ENCODE results near the gene ABHD11. TPM values are rescaled to one million over a fixed set of nuclear protein-coding genes. Genes with fewer than 3 reads are reported as not detected.
"Not testable (repeated sequence)": the region's sequence is repeated elsewhere in the genome, so short reads cannot be mapped to it uniquely, and the experiment has no call there.

Gene ABHD11
- total RNA-seq, 1 donor from 2014 or later: 11.7 TPM

GRCh38 chr7:73746378-73746777 is 7.8 kb upstream of the ABHD11 start:
- DNase-seq (ENCODE audit: low read depth): peak; percentile 43

DNA sequence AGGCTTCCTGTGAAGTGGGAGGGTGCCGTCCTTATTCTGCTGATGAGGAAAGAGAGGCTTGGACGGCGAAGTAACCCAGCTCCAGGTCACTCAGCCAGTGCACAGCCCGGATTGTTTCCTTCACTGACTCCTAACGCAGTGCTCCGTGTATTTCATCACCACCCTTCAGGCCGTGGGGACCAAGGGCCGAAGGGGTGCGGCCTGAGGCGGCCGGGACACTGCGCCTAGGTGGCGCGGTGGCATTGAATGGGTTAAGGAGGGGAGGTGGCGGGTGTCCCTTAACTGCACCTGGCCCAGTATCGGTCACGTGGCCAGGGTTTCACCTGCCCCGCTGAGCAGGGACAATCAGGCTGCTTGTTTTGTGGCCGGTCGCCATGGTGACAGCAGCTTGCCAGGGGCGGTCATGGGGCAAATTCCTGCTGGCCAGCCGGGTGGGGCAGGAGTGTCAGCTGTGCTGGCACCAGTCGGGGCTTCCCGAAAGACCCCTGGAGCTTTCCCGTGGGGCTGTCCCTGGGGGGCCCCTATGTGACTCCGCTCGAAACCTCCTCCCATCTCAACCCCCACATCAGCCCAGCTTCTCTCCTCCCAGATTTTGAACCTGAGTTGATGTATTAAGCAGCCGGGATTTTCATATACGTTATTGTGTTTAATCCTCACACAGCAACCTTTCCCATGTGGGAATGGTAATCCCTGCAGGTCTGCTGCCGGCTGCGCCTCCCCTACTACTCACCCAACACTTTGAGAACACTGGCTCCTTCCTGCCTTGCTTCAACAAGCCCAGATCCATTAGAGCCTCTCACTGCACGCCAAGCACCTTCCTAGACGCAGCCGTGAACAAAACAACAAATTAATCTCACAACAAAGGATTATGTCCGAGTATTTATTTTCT is 4.4 kb upstream of the ABHD11 start:
- peak; percentile 83 for DNase-seq (ENCODE audit: low read depth)

GRCh38 chr7:73742338-73742752 is 3.7 kb upstream of the ABHD11 start:
- no peak for DNase-seq (ENCODE audit: low read depth)

- peak; percentile 46 for DNase-seq (ENCODE audit: low read depth)
Measured at GRCh38 chr7:73741600-73741999, 3.0 kb upstream of the ABHD11 start.

DNA sequence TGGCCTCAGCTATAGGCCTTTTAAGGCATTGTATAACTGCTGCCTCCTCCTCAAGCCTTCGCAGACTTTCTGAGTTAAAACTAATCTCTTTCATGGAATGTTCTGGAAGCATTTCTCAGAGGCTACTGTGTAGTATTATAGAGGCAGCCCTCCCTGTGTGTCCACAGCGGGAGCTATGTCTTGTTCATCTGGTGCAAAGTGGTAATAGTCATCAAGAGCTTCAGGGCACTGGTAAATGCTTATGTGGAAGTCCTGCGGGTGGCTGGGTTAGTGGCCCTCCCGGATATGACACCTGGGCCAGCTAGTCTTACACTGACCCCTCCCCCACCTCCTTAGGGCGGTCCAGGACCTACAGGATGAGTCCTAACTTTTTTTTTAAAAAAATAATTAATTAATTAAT is 2.2 kb upstream of the ABHD11 start:
- DNase-seq (ENCODE audit: low read depth): no peak

DNA sequence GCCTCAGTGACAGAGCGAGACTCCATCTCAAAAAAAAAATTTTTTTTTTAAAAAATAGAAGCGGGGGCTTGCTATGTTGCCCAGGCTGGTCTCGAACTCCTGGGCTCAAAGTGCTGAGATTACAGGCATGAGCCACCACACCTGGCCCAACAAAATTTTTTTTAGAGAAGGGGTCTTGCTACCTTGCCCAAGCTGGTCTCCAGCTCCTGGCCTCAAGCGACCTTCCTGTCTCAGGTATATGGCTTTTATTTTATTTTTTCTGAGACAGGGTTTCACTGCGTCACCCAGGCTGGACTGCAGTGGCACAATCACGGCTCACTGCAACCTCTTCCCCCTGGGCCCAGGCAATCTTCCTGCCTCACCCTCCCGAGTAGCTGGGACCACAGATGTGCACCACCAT is 1.6 kb upstream of the ABHD11 start:
- DNase-seq (ENCODE audit: low read depth): no peak

- DNase-seq (ENCODE audit: low read depth): no peak
Measured at GRCh38 chr7:73739387-73739767, 775 bp upstream of the ABHD11 start.

- peak; percentile 63 for DNase-seq (ENCODE audit: low read depth)
Measured at GRCh38 chr7:73738220-73738611, 386 bp downstream of the ABHD11 start.

- DNase-seq (ENCODE audit: low read depth): no peak
Measured at GRCh38 chr7:73737491-73738219, 947 bp downstream of the ABHD11 start.

DNA sequence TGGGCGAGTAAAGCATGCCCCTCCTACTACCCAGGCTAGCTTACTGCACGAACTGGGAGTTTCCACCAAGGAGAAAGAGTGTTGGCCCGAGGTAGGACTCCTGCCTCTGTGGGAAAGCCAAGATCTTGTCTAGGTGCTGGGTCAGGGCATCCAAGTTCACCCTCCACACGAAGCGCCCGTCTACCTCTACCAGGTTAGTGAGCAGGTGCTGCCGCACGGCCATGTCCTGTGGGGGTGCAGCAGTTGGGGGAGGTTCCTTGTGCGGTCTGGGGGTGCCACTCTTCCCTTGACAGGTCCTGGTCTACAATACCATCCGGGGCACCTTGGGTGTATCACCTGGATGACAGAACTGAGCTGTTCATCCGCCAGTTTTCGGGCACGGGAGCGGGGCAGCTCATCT is 1.7 kb downstream of the ABHD11 start:
- DNase-seq (ENCODE audit: low read depth): no peak

- no peak for DNase-seq (ENCODE audit: low read depth)
Measured at GRCh38 chr7:73735528-73735905, 3.1 kb downstream of the ABHD11 start.

DNA sequence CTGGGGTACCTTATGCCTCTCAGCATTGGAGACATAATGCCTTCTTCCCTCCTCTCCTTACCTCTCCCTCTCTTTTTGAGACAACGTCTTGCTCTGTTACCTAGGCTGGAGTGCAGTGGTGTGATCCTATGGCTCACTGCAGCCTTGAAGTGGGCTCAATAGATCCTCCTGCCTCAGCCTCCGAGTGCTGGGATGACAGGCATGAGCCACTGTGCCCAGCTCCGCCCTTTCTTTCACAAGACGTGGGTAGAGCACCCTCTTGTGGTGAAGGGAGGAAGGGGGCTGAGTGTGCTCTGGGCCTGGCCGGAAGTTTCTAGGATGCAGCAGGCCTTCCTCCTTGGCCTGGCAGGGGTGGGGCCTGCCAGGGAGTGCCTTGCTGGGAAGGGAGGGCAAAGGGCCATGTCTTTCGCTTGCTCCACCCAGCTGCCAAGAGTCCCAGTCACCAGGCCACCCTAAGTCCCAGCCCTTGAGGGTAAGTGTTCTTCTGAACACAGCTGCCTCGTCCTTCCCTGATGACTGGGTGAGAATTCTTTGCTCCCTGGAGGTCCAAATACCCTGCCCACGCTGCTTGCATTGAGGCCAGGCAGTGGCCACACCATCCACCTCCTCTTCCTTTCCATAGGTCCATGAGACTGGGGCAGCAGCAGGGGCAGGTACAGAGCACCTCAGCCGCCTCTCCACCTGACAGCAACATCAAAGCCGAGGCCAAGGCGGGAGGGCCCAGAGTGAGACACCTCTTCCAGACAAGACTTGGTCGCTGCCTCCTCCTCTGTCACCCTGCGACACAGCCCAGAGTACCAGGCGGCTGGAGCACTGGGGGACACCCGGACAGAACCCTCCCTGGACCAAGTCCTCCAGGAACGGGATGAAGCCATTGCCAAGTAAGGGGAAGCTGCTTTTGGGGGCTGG is 3.7 kb downstream of the ABHD11 start:
- DNase-seq (ENCODE audit: low read depth): peak; percentile 91

DNA sequence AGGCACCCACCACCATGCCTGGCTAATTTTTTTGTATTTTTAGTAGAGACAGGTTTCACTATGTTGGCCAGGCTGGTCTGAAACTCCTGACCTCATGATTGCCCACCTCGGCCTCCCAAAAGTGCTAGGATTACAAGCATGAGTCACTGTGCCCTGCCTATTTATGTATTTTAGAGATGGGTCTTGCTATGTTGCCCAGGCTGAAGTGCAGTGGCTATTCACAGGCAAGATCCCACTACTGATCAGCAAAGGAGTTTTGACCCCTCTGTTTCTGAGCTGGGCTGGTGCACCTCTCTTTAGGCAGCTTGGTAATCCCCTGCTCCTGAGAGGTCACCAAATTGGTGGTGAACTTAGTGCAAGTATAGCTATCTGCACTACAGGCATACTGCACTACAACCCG is 6.2 kb downstream of the ABHD11 start:
- no peak for DNase-seq (ENCODE audit: low read depth)

GRCh38 chr7:73730485-73730884 is 8.1 kb downstream of the ABHD11 start:
- no peak for DNase-seq (ENCODE audit: low read depth)

GRCh38 chr7:73728551-73728950 is 10.1 kb downstream of the ABHD11 start:
- DNase-seq (ENCODE audit: low read depth): no peak

DNA sequence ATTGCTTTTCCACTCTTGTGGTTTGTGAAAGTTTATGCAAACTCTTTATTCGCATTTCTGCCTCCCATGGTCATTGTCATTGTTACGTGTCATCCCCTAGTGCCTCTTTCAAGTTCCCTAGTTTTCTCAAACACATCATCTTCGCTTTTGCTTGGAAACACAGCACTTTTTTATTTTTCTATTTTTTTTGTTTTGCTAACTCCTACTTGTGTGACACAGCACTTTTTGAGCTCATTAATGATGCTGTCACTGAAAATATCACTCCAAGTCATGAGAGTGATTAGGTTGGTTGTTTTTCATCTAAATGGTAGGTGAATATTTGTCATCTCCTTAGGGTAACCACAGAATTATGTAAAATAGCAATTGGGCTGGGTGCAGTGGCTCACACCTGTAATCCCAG is 10.7 kb downstream of the ABHD11 start:
- DNase-seq (ENCODE audit: low read depth): no peak

- no peak for DNase-seq (ENCODE audit: low read depth)
Measured at GRCh38 chr7:73726083-73726466, 12.5 kb downstream of the ABHD11 start.

DNA sequence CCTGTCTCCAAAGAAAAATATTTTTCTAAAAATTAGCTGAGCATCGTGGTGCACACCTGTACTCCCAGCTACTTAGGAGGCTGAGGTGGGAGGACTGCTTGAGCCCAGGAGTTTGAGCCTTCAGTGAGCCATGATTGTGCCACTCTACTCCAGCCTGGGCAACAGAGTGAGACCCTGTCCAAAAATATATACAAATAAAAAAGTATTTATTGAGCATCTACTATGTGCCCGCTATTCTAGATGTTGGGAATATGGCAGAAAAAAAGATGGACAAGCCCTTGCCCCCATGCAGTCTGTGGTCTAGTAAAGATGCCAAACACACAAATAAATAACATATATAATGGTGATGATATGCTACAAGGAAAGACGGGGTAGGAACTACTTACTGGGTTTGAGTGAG is 14.8 kb downstream of the ABHD11 start:
- DNase-seq (ENCODE audit: low read depth): no peak

DNA sequence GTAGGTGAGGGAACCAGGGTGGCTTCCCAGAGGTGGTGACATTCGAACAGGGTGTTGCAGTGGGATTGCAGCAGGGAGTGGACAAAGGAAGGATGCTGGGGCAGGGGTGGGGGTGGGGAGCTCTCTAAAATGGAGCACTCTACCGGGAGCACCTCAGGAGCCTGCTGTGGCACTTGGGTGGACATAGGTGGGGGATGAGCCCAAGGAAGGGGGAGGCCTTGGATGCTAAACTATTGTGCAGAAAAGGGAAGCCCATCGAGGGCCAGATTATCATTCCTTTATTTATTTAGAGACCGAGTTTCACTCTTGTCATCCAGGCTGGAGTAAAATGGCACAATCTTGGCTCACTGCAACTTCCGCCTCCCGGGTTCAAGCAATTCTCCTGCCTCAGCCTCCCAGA is 15.8 kb downstream of the ABHD11 start:
- no peak for DNase-seq (ENCODE audit: low read depth)

DNA sequence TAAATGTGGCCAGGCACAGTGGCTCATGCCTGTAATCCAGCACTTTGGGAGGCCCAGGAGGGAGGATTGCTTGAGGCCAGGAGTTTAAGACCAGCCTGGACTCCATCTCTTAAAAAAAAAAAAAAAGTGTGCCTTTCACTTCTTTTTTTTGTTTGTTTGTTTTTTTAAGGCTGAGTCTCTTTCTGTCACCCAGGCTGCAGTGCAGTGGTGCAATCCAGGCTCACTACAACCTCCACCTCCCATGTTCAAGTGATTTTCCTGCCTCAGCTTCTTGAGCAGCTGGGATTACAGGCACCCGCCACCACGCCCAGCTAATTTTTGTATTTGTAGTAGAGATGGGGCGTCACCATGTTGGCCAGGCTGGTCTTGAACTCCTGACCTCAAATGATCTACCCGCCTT is 16.4 kb downstream of the ABHD11 start:
- not testable (repeated sequence) for DNase-seq (ENCODE audit: low read depth)

DNA sequence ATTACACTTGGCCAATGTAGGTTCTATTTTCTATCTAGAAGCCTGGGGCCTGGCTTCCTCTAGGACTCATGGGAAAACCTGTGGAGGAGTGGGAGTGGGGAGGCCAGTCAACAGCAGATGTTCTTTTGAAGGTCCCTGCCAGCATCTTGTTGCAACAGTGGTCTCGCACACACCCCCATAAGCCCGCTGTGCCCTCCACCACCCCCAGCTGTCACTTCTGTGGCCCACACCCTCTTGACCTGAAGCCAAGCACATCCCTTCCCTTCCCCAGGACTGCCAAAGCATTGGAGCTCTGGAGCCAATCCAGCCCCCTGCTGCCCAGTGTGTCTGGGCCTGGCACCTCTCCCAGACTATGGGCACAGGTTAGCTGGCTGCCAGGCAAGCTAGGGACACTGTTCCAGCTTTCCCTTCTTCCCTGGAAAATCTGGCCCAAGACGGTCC is 17.2 kb downstream of the ABHD11 start:
- peak; percentile 100 for DNase-seq (ENCODE audit: low read depth)

DNA sequence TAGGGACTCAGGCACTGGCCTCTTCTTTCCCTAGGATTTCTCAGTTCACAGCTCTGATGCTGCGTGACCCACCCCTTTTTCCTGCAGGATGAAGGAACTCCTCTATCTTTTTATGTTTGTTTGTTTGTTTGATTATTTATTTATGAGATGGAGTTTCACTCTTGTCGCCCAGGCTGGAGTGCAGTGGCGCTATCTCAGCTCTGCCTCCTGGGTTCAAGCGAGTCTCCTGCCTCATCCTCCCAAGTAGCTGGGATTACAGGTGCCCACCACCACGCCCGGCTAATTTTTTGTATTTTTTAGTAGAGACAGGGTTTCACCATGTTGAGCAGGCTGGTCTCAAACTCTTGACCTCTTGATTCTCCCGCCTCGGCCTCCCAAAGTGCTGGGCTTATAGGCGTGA is 18.2 kb downstream of the ABHD11 start:
- not testable (repeated sequence) for DNase-seq (ENCODE audit: low read depth)

Data from myocyte (in vitro differentiated cells).